Left renal pelvis (tissue), 4 donors: Measurements from ENCODE around the gene LRRC23. TPM values are rescaled to one million over a fixed set of nuclear protein-coding genes. Genes with fewer than 3 reads are reported as not detected.
"Not testable (repeated sequence)": the region's sequence is repeated elsewhere in the genome, so short reads cannot be mapped to it uniquely, and the experiment has no call there.

Source experiments
- DNase-seq, 4 donors: peaks; one replicate each; pipeline ENCODE4 v3.0.0-alpha.2; 2013; ENCODE audit warnings: low read depth in 4 of 4, low spot score in 3 of 4
- polyA plus RNA-seq, 4 donors: library from polyadenylated mRNA; unstranded; fragments of 120-200 nt; gene quantifications; one replicate each; pipeline ENCODE4 v1.2.1, GENCODE V29; 2013; ENCODE audit not compliant: insufficient read length in 4 of 4

Gene LRRC23, protein sequence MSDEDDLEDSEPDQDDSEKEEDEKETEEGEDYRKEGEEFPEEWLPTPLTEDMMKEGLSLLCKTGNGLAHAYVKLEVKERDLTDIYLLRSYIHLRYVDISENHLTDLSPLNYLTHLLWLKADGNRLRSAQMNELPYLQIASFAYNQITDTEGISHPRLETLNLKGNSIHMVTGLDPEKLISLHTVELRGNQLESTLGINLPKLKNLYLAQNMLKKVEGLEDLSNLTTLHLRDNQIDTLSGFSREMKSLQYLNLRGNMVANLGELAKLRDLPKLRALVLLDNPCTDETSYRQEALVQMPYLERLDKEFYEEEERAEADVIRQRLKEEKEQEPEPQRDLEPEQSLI
- polyA plus RNA-seq: 10 to 100 TPM in 3 of 4 donors, 1 to 10 TPM in 1; 8.6 to 19.2 (median 16.7) TPM

DNA sequence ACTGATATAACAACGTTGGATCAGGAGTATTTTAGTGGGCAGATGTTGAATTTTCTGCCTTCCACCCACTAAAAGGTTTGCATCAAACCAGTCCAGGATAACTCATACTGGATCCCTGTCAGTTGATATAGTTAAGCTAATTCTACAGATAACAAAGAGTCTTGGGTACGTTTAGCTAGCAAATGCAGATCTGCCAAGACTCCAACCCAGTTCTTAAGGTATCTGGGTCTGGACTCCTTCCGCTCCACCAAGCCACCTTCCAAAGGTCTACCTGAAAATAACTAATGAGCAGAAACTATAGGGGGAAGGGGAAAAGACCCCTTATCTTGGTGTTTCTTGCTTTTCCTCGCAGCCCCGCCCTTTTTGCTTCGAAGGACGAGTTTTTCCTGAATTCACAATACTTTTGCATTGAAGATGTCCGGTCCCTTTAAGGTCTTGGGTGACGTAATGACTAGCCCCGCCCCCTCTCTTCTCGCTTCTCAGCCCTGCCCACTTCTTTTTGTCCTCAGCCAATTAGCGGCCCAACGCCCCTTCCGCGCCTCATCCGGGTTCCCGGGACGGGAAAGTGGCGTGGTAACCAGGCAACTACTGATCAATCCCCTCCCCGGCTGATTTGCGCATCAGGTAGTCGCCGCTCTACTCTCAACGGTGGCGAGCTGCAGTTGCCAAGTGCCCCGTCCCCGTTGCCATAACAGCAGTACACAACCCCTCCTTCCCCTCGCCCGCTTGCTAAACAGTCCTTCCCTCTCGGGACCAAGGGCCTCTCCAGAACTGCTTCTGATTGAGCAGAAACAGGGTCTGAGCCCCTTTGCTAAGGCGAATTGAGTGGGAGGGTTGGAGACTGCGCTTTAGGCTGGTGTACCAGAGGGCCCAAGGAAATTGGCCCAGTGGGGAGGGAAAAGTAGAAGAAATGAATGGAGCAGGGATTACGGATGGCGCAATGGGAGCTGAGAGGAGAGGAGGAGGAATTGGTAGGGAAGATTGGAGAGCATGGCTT, at the start of gene LRRC23:
TSS of gene LRRC23 (plus strand) at position 543 of the 997 bp plus-strand sequence. CDS start 812 bp downstream, outside the sequence.
- peak; percentile 90 to 94 (median 94) for DNase-seq

DNA sequence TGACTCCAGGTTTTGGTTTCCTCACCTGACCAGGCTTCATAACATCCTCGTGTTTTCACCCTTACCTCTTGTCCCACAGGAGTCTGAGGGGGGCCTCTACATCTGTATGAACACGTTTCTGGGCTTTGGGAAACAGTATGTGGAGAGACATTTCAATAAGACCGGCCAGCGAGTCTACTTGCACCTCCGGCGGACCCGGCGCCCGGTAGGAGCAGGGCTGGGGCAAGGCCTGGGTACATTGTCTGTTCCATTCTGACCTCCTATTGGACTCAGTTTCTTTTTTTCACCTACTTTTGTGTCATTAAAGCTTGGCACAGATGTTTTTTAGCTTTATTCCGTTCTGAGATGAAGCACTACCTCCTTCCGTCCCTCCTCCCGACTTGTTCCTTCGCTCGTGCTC, 49.3 kb upstream of the LRRC23 start:
- no peak for DNase-seq

DNA sequence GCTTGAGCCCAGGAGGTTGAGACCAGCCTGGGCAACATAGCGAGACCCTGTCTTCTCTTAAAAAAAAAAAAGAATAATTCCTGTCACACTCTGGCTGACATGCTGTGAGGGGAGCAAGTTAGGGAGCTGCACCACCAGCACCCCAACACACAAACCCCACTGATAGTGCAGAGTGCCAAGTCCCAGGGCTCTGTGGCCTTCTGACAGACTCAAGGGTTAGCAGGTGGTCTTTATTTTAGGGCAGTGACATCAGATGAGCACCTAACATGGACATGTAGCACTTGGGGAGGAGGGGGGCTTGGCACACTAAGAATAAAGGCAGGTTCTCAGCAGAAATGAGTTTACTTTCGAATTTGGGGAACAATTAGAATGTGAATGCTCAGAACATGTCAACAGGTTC, 45.8 kb upstream of the LRRC23 start:
- DNase-seq: no peak

DNA sequence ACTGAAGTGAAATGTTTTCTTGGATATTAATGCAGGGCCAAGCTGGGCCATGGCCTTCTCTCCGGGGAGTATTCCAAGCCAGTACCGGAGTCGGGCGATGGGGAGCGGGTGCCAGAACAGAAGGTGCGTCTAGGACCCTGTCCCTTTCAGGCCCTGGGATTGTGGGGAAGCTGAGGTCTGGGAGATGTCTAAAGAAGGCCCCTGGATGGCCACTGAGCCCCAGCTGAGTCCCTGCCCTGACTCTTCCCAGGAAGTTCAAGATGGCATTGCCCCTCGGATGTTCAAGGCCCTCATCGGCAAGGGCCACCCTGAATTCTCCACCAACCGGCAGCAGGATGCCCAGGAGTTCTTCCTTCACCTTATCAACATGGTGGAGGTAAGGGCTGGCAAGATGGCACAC, 44.5 kb upstream of the LRRC23 start:
- no peak for DNase-seq

DNA sequence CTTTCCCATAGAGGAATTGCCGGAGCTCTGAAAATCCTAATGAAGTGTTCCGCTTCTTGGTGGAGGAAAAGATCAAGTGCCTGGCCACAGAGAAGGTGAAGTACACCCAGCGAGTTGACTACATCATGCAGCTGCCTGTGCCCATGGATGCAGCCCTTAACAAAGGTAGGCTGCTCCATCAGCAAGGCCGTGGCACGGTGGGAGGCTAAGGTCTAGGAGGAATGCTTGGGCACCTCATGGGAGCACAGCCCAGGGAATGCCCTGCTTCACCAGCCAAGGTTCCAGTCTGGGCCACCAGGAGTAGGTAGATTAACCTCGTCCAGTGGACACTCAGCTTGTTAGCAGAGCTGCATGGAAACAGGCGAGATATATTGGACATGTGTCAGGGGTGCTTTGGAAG, 43.7 kb upstream of the LRRC23 start:
- DNase-seq: no peak

- DNase-seq: no peak
Observed at GRCh38 chr12:6861391-6861790, 43.2 kb upstream of the LRRC23 start.

DNA sequence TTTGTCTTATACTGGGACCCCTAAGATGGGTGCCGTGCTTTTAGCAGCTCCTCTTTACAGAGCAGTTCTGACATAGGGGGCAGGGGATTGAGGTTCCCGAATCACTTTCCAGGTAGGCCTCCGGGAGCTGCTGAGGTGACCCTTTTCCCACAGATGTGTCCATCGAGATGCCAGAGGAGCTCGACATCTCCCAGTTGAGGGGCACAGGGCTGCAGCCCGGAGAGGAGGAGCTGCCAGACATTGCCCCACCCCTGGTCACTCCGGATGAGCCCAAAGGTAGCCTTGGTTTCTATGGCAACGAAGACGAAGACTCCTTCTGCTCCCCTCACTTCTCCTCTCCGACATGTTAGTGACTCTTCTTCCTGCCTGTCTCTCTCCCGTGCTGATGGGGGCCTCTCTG, 41.6 kb upstream of the LRRC23 start:
- DNase-seq: no peak

- no peak for DNase-seq
Observed at GRCh38 chr12:6863586-6864321, 40.9 kb upstream of the LRRC23 start.

GRCh38 chr12:6865307-6865706, 39.3 kb upstream of the LRRC23 start:
- DNase-seq: not testable (repeated sequence)

DNA sequence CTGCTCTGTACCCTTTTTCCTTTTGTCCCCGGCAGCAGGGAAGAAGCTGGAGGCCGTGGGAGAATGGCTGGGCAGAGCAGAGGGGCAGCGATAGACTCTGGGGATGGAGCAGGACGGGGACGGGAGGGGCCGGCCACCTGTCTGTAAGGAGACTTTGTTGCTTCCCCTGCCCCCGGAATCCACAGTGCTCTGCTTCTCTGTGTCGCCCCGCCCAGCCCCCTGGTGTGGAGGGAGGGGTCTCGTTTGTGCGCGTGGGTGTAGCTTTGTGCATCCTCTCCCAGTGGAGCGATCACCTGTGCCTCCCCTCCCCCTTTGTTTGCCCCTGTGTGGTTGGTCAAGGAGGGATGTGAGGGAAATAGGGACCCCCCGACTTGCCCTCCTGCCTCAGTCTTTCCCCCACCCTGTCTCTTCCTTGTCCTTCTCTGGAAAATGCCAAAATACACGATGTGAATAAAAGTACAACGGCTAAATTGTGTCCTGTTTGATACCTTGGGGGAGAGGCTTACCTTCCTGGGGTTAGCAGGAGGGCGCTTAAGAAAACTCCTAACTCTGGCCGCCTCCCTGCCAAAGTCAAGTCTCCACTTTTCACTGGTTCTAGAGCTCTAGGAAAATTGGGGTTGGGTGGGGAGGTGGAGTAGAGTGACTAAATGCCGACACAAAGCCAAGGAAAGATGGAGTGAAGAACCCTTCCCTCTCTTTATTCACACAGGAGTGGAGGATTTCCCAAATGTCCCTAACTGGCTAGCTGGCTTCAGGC, 38.3 kb upstream of the LRRC23 start:
- no peak for DNase-seq

DNA sequence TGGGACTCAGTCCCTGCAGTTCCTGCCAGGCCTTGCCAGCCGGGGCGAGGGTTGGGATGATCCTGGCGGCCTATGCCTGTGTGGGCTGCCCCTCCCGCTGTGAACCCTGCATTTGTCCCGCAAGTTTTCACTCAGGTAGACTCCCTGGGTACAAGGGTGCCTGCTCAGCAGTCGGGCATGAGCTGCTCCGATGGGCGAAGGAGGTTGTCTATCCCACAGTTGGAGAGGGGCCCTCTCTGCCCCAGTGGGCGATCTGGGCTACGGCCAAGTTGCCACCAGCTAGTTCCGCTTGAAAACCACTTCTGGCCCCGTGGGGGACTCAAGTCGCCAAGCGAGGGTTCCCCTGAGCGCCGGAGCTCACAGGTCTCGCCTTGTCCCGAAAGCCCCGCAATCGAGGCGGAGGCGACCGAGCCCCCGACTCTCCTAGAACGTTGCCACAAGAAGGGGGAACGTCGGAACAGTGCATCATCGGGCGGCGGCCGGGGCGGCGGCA, 37.7 kb upstream of the LRRC23 start:
- no peak for DNase-seq

- no peak for DNase-seq
Observed at GRCh38 chr12:6867413-6868210, 37.0 kb upstream of the LRRC23 start, which contains the start of gene TPI1. TPI1 (plus strand) TSS chr12:6867531; CDS start chr12:6867567, 36 bp downstream.

DNA sequence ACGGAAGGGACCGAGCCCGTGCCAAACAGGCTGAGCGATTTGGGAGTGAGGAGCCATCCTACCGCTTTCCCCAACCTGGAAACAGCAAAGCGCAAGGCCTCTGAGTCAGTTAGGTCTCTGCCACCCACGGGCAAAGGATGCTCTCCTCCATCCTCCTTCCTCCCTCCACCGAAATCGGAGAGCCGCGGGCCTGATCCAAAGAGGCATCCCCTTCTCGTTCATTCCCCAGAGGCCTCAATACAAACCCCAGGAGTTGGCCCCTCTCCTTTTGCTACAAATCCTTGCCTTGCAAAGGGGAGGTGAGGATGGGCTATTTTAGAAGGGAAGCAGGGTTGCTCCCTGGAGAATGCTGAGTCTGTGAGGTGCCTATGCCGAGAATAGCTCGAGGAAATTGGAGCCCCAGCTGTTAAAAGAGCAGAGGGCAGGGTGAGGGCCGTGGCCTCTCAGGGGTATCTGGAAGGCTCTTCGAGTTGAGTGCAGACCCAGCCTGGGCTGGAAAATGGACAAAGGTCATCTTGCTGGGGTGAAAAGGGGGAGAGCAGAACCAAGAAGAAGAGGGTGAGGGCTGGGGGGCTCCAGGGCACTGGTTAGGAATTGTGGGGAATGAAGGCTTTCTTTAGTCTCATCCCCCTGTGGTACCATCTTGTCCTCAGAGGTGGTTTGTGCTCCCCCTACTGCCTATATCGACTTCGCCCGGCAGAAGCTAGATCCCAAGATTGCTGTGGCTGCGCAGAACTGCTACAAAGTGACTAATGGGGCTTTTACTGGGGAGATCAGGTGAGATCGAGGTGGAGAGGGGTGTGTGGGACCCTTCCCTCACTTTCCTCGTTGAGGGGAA, 36.2 kb upstream of the LRRC23 start:
- DNase-seq: no peak

DNA sequence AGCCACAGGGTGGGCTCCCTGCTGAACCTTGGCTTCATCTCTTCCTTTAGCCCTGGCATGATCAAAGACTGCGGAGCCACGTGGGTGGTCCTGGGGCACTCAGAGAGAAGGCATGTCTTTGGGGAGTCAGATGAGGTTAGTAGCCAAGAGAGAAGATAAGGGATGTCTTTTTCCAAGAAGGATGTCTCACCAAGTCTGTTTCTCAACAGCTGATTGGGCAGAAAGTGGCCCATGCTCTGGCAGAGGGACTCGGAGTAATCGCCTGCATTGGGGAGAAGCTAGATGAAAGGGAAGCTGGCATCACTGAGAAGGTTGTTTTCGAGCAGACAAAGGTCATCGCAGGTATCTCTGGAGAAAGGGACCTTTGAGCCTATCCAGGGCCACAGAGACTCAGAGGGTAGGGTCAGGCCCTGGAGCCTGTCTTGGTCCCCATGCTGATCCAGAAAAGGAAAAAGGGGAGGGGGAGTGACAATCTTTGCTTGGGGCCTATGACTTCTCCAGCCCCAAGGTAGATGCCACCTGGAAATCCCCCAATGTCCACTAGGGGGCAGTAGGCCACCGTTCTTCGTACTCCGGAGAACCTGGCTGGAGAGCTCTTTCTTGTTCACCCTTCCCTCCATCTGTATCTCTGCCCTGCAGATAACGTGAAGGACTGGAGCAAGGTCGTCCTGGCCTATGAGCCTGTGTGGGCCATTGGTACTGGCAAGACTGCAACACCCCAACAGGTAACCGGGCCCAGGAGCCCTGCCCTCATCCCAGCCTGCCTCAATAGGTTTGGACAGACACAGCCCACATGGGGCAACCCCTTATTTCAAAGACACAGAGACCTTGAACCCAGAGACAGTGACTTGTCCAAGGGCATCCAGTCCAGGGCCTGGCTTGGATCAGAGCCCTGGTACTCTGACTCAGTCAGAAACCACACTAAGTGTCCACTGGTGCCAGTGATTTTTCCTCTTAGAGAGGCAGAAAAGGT, 35.3 kb upstream of the LRRC23 start:
- DNase-seq: peak in 2 of 4 donors; percentile 67 to 76

DNA sequence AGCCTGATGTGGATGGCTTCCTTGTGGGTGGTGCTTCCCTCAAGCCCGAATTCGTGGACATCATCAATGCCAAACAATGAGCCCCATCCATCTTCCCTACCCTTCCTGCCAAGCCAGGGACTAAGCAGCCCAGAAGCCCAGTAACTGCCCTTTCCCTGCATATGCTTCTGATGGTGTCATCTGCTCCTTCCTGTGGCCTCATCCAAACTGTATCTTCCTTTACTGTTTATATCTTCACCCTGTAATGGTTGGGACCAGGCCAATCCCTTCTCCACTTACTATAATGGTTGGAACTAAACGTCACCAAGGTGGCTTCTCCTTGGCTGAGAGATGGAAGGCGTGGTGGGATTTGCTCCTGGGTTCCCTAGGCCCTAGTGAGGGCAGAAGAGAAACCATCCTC, 34.3 kb upstream of the LRRC23 start:
- DNase-seq: not testable (repeated sequence)

- DNase-seq: no peak
Observed at GRCh38 chr12:6871052-6871957, 33.3 kb upstream of the LRRC23 start.
